Colonic mucosa (tissue), 4 donors: Measurements from ENCODE around the gene TSTD2. TPM values are rescaled to one million over a fixed set of nuclear protein-coding genes. Genes with fewer than 3 reads are reported as not detected.

ENCODE experiments used
- DNase-seq: peaks from one replicate; pipeline ENCODE4 v3.0.0-alpha.2; 2020
- H3K27ac ChIP-seq: fragments of 200-600 bp; one replicate; pipeline ENCODE4 v1.8.0; 2021
- H3K27me3 ChIP-seq: fragments of 200-600 bp; one replicate; pipeline ENCODE4 v1.8.0; 2021
- H3K36me3 ChIP-seq: fragments of 200-600 bp; one replicate; pipeline ENCODE4 v1.8.0; 2021
- H3K4me1 ChIP-seq: fragments of 200-600 bp; one replicate; pipeline ENCODE4 v1.8.0; 2021; ENCODE audit warnings: mild to moderate bottlenecking
- H3K4me3 ChIP-seq: fragments of 200-600 bp; one replicate; pipeline ENCODE4 v1.8.0; 2021
- H3K9ac ChIP-seq, 2 donors: one replicate each; pipeline ENCODE4 v1.7.0; 2013; ENCODE audit warnings: control low read depth in 2 of 2, low read depth in 2 of 2, low read length in 2 of 2
- H3K9me3 ChIP-seq: fragments of 200-600 bp; one replicate; pipeline ENCODE4 v1.8.0; 2021
- intact Hi-C: fragments of 100-400 bp; cut with DNase I; formaldehyde crosslinking; loops from one replicate; pipeline ENCODE4 v1.14.1; 2022
- total RNA-seq, 2 donors: library from RNA; stranded (reverse); fragmentation: NEBNext Ultra II Directional in 1 of 2; extraction: Animal tissue kit (Norgen Biotek cat#: 25700) in 1 of 2; gene quantifications; one replicate each; pipeline ENCODE4 v1.2.1, GENCODE V29; 2021
- TF ChIP-seq, protein P1 (sequence below): fragments of 200-600 bp; IDR thresholded peaks from one replicate; pipeline ENCODE4 v1.8.0; 2022; ENCODE audit warnings: antibody characterized with exemption, mild to moderate bottlenecking
- donor health status: healthy.
- donor health status: DM: no; HTN: no; CAD: no.
- donor health status: DM: no; HTN: no; CAD: no.

Gene TSTD2
- 10 to 100 TPM; 14.7 to 17.5 TPM for total RNA-seq

DNA sequence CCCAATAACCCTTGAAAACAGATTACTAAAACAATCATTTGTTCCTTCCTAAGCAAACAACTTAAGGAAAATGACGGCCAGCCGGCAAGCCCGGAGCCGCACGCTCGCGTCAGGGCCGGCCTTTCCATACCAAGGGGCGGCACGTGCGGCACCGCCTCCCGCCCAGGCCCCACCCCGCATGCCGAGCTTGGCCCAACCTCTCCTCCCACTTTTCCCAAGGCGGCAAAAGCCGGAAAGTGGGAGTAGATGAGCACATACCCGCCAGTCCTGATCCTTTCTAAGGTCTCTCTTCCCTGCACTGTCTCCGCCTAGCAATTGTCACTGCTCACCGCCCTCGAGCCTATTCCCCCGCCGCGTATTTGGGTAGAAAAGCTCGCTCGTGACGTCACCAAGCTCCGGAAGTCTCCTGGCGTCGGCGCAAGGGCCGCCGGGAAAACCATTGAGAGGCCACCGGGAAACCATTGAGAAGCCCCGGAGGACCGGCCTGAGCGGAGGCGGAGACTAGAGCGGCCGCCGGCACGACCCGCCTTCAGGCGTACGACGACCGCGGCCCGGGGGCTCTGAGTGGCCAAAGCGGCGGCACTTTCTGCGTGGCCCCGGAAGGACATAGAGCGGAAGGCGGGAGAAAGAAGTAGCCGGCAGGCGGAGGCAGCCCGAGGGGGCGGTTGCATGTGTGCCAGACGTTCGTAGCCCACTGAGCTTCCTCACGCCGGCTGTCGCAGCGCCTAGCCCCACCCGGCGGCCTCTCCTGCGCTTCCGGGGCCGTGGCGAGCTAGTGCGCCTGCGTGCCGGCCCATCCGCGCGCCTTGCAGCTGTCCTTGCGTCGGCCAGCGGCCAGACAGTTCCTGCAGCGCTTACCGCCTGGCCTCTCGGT is at the start of gene TSTD2, which contains the start of gene NCBP1:
Gene TSTD2, minus strand, starts transcription at position 384 of the 874 bp plus-strand sequence. CDS start 5,806 bp downstream, outside the sequence.
Gene NCBP1, plus strand, starts transcription at position 837 of the 874 bp plus-strand sequence. CDS start 61 bp downstream, outside the sequence.
- H3K27ac ChIP-seq = peak within 1 kb of the TSS; percentile 94
- H3K4me3 ChIP-seq = peak within 1 kb of the TSS; percentile 91
- intact Hi-C loops = no loop called here
- no peaks in the 10 kb centered on the region for H3K36me3 ChIP-seq
- H3K27me3 ChIP-seq = no peaks in the 10 kb centered on the region
- peaks cover 27% of the 10 kb centered on the region for H3K4me1 ChIP-seq
- DNase-seq = peak; percentile 97
- peak within 1 kb of the TSS; percentile 94 to 97 for H3K9ac ChIP-seq
- H3K9me3 ChIP-seq = no peaks in the 10 kb centered on the region
- TF ChIP-seq, protein P1, sequence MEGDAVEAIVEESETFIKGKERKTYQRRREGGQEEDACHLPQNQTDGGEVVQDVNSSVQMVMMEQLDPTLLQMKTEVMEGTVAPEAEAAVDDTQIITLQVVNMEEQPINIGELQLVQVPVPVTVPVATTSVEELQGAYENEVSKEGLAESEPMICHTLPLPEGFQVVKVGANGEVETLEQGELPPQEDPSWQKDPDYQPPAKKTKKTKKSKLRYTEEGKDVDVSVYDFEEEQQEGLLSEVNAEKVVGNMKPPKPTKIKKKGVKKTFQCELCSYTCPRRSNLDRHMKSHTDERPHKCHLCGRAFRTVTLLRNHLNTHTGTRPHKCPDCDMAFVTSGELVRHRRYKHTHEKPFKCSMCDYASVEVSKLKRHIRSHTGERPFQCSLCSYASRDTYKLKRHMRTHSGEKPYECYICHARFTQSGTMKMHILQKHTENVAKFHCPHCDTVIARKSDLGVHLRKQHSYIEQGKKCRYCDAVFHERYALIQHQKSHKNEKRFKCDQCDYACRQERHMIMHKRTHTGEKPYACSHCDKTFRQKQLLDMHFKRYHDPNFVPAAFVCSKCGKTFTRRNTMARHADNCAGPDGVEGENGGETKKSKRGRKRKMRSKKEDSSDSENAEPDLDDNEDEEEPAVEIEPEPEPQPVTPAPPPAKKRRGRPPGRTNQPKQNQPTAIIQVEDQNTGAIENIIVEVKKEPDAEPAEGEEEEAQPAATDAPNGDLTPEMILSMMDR = no peak

- Histone ChIP-seq H3K9ac (no peak overlapping the region), H3K27me3 (no peaks in the 10 kb centered on the region), H3K36me3 (peaks cover 10% of the 10 kb centered on the region), H3K4me3 (no peak overlapping the region), H3K27ac (no peak overlapping the region), H3K4me1 (no peaks in the 10 kb centered on the region), H3K9me3 (no peaks in the 10 kb centered on the region)
- no peak for DNase-seq
- TF ChIP-seq, protein P1 = no peak
- intact Hi-C loops = no loop called here
These were observed 49.1 kb upstream of the TSTD2 start for GRCh38 chr9:97682242-97682641.

- H3K36me3 ChIP-seq = peaks cover 15% of the 10 kb centered on the region
- no peak overlapping the region for H3K9ac ChIP-seq
These were observed 42.5 kb upstream of the TSTD2 start for GRCh38 chr9:97675655-97676054.

DNA sequence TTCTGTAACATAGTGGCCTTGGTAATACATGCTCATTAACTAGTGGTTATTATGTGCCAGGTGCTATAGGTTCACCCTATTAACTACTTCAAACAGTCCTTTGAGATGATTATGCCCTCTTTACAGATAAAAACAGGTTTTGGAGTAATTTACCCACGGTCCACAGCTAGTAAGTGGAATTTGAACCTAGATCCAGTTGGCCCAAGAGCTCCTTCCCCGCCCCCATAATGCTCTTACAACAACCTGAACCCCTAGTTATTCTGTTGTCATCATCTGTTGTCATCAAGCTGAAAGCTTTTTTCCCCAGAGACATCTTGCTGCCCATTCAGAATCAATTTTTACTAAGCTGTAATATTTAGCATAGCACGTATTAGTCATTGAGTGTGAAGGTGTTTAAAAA is 40.8 kb upstream of the TSTD2 start:
- Histone ChIP-seq H3K9ac (no peak overlapping the region), H3K9me3 (no peaks in the 10 kb centered on the region), H3K27me3 (no peaks in the 10 kb centered on the region), H3K4me3 (no peak overlapping the region), H3K27ac (no peak overlapping the region), H3K36me3 (peaks cover 15% of the 10 kb centered on the region), H3K4me1 (peaks cover 6% of the 10 kb centered on the region)
- intact Hi-C loops = no loop called here
- no peak for DNase-seq
- TF ChIP-seq, protein P1 = no peak

More at GRCh38 chr9:97675655-97676054, 42.5 kb upstream of the TSTD2 start:
- H3K4me1 ChIP-seq = peaks cover 6% of the 10 kb centered on the region
- no peak for DNase-seq
- no peaks in the 10 kb centered on the region for H3K27me3 ChIP-seq
- no peaks in the 10 kb centered on the region for H3K9me3 ChIP-seq
- TF ChIP-seq, protein P1 = no peak
- H3K4me3 ChIP-seq = no peak overlapping the region
- intact Hi-C loops = no loop called here
- H3K27ac ChIP-seq = no peak overlapping the region

- no peak overlapping the region for H3K27ac ChIP-seq
- intact Hi-C loops = no loop called here
- no peaks in the 10 kb centered on the region for H3K27me3 ChIP-seq
- H3K9ac ChIP-seq = no peak overlapping the region
- H3K36me3 ChIP-seq = peaks cover 21% of the 10 kb centered on the region
- no peak overlapping the region for H3K4me3 ChIP-seq
- H3K4me1 ChIP-seq = peaks cover 6% of the 10 kb centered on the region
- H3K9me3 ChIP-seq = no peaks in the 10 kb centered on the region
- no peak for DNase-seq
- TF ChIP-seq, protein P1 = no peak
These were observed 39.2 kb upstream of the TSTD2 start for GRCh38 chr9:97672403-97672802.
